Spleen (tissue), 11 donors: Measurements from ENCODE around the gene USH2A. TPM values are rescaled to one million over a fixed set of nuclear protein-coding genes. Genes with fewer than 3 reads are reported as not detected.
A peak's percentile ranks its signal among the peaks of the same experiment; 100 is the strongest.

ENCODE experiments used
- DNase-seq: peaks from one replicate; pipeline ENCODE4 v3.0.0-alpha.2; 2020
- H3K27ac ChIP-seq, 8 donors: fragments of 200-600 bp; sonication (generic) in 7 of 8; 1 replicate in 4 of 8; 2 replicates in 4 of 8; pipeline versions ENCODE4 v1.5.0 to v1.8.0; 2016 to 2021; ENCODE audit warnings: inconsistent platforms in 4 of 8, mild to moderate bottlenecking in 4 of 8, moderate library complexity in 1 of 8
- H3K27me3 ChIP-seq, 7 donors: fragments of 200-600 bp; sonication (generic) in 6 of 7; replicated peaks in 1 of 7; 1 replicate in 4 of 7; 2 replicates in 3 of 7; pipeline versions ENCODE4 v1.5.0 to v1.8.0; 2016 to 2021; ENCODE audit warnings: inconsistent platforms in 3 of 7, mild to moderate bottlenecking in 1 of 7
- H3K36me3 ChIP-seq, 6 donors: fragments of 200-600 bp; sonication (generic) in 5 of 6; 1 replicate in 4 of 6; 2 replicates in 2 of 6; pipeline versions ENCODE4 v1.5.0 to v1.8.0; 2016 to 2021; ENCODE audit warnings: inconsistent platforms in 2 of 6
- H3K4me1 ChIP-seq, 6 donors: fragments of 200-600 bp; sonication (generic) in 5 of 6; 1 replicate in 3 of 6; 2 replicates in 3 of 6; pipeline versions ENCODE4 v1.5.0 to v1.8.0; 2016 to 2021; ENCODE audit warnings: inconsistent platforms in 3 of 6
- H3K4me3 ChIP-seq, 8 donors: fragments of 200-600 bp; sonication (generic) in 7 of 8; 1 replicate in 4 of 8; 2 replicates in 4 of 8; pipeline versions ENCODE4 v1.5.0 to v1.8.0; 2016 to 2021; ENCODE audit warnings: inconsistent platforms in 4 of 8, mild to moderate bottlenecking in 4 of 8, moderate library complexity in 2 of 8
- H3K9me3 ChIP-seq, 8 donors: fragments of 200-600 bp; sonication (generic) in 7 of 8; 1 replicate in 4 of 8; 2 replicates in 4 of 8; pipeline versions ENCODE4 v1.5.0 to v1.8.0; 2016 to 2021; ENCODE audit warnings: inconsistent platforms in 4 of 8
- CTCF ChIP-seq, 11 experiments: fragments of 200-600 bp in 7 of 11; fragments of 450-650 bp in 4 of 11; sonication (generic) in 4 of 11; IDR thresholded peaks in 8 of 11; conservative IDR thresholded peaks in 3 of 11; 1 replicate in 7 of 11; 2 replicates in 4 of 11; pipeline versions ENCODE4 v1.4.0 to v1.8.0; 2016 to 2021; ENCODE audit warnings: antibody characterized with exemption in 11 of 11, inconsistent platforms in 4 of 11, mild to moderate bottlenecking in 1 of 11
- POLR2A ChIP-seq, 3 donors: fragments of 450-650 bp; IDR thresholded peaks; one replicate each; pipeline ENCODE4 v1.5.1; 2017; ENCODE audit warnings: antibody characterized with exemption in 3 of 3, mild to moderate bottlenecking in 1 of 3
- POLR2AphosphoS5 ChIP-seq, 3 donors: sonication (generic); formaldehyde crosslinking; IDR thresholded peaks; one replicate each; pipeline ENCODE4 v1.5.1; 2017; ENCODE audit warnings: antibody characterized with exemption in 3 of 3
- WGBS, 5 donors: extraction: QIAGEN DNeasy Blood & Tissue Kit in 3 of 5; methylation state at CpG; one replicate each; pipeline versions ENCODE4 v1.1.5 to v1.1.7; 2013 to 2018; 5-methylcytosine and 5-hydroxymethylcytosine counted together
- intact Hi-C: fragments of 100-400 bp; cut with DNase I; formaldehyde crosslinking; loops from one replicate; pipeline ENCODE4 v1.15.0; 2023; ENCODE audit warnings: low total_unique reads
- polyA plus RNA-seq, 3 donors: library from polyadenylated mRNA; stranded (reverse); fragments of 200-250 nt; gene quantifications; one replicate each; pipeline ENCODE4 v1.2.1, GENCODE V29; 2013
- total RNA-seq, 7 donors: library from RNA; depleted of rRNA in 3 of 7; stranded (reverse); fragments of >200 nt in 3 of 7; fragmentation: NEBNext Ultra II Directional in 4 of 7; extraction: Animal tissue kit (Norgen Biotek cat#: 25700) in 4 of 7; gene quantifications; one replicate each; pipeline versions ENCODE4 v1.1.0 to v1.2.1, GENCODE V29; 2016 to 2021
- donor health status: healthy with polysubstance abuse.
- donor health status: DM: no; HTN: no; CAD: no; lungs with moderate emphysema.
- donor health status: DM: no; HTN: no; CAD: no.
- donor health status: Bipolar disorder and iron deficiency.
- donor health status: healthy.
- donor health status: DM: no; HTN: no; CAD: no.
- donor health status: DM: yes; HTN: yes; CAD: no.

The USH2A gene
- total and polyA plus RNA-seq, 10 donors = under 0.01 TPM; not detected in 9

- Histone ChIP-seq H3K27me3 (no peaks in the 10 kb centered on the region), H3K4me1 (no peaks in the 10 kb centered on the region), H3K27ac (no peak overlapping the region), H3K4me3 (no peak overlapping the region), H3K9me3 (no peaks in the 10 kb centered on the region), H3K36me3 (no peaks in the 10 kb centered on the region)
- no peak for DNase-seq
- 81 to 95% (median 84%) methylated on average over 1 of the region's 1 CpG for WGBS, 5 donors
- TF ChIP-seq CTCF (IDR thresholded peaks at IDR 0.05 in 8 of 11, conservative IDR thresholded peaks at IDR 0.05 in 3 of 11) = no peak
- no peak for TF ChIP-seq POLR2A (IDR thresholded peaks at IDR 0.05)
- no peak for TF ChIP-seq POLR2AphosphoS5 (IDR thresholded peaks at IDR 0.05)
- intact Hi-C loops = no loop called here
Measured at GRCh38 chr1:216247937-216248336, 175.3 kb downstream of the USH2A start.

GRCh38 chr1:216246577-216247203 lies 176.6 kb downstream of the USH2A start:
- no peak overlapping the region for H3K4me3 ChIP-seq
- H3K27ac ChIP-seq = no peak overlapping the region
- no peaks in the 10 kb centered on the region for H3K36me3 ChIP-seq
- no peaks in the 10 kb centered on the region for H3K9me3 ChIP-seq
- 65 to 72% (median 66%) methylated on average over 4 of the region's 4 CpGs for WGBS, 5 donors
- no peak for TF ChIP-seq POLR2AphosphoS5 (IDR thresholded peaks at IDR 0.05)
- no peak for TF ChIP-seq CTCF (IDR thresholded peaks at IDR 0.05 in 8 of 11, conservative IDR thresholded peaks at IDR 0.05 in 3 of 11)
- no peak for TF ChIP-seq POLR2A (IDR thresholded peaks at IDR 0.05)
- DNase-seq = no peak
- no peaks in the 10 kb centered on the region for H3K4me1 ChIP-seq
- intact Hi-C loops = no loop called here
- no peaks in the 10 kb centered on the region for H3K27me3 ChIP-seq

GRCh38 chr1:216238844-216239243 lies 184.4 kb downstream of the USH2A start:
- no peaks in the 10 kb centered on the region for H3K36me3 ChIP-seq
- intact Hi-C loops = no loop called here
- no peak overlapping the region for H3K4me3 ChIP-seq
- WGBS, 5 donors = 62 to 74% (median 70%) methylated on average over 1 of the region's 1 CpG
- TF ChIP-seq POLR2AphosphoS5 (IDR thresholded peaks at IDR 0.05) = no peak
- H3K4me1 ChIP-seq = no peaks in the 10 kb centered on the region
- H3K27me3 ChIP-seq = no peaks in the 10 kb centered on the region
- peak overlapping the region in 1 of 8 donors; percentile 54 for H3K27ac ChIP-seq
- DNase-seq = no peak
- H3K9me3 ChIP-seq = no peaks in the 10 kb centered on the region

DNA sequence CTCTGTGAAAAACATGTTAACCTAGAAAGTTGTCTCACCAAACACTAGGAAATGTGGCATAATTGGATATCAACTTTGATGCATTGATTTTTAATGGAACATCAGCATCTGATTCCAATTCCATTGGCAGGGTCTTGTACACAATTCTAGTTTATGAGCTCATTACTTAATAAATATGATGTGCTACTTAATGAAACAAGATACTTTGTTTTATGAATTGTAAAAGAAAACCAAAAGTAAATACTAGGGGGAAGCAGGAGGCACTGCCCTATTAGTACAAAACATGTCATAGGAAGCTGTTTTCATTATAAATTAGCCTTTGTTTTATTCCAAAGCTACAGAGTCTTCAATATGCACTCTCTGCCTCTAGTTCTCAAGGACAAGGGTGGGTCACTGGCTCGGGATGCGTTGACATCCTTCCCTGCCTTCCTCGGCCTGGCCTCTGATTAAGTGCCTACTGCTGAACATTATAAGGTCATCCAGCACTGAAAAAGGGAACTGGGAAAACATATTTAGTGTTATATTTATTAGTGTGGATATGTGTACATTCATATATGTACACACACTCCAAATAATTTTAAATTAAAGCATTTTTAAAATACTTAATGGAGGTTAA lies 185.2 kb downstream of the USH2A start:
- Histone ChIP-seq H3K27me3 (no peaks in the 10 kb centered on the region), H3K4me3 (no peak overlapping the region), H3K27ac (peak overlapping the region in 5 of 8 donors; percentile 34 to 63 (median 42)), H3K36me3 (no peaks in the 10 kb centered on the region), H3K4me1 (no peaks in the 10 kb centered on the region), H3K9me3 (no peaks in the 10 kb centered on the region)
- 44 to 63% (median 58%) methylated on average over 3 of the region's 3 CpGs for whole genome bisulfite sequencing, 5 donors
- DNase-seq = no peak
- intact Hi-C loops = no loop called here
- TF ChIP-seq POLR2A (IDR thresholded peaks at IDR 0.05) = no peak
- no peak for TF ChIP-seq CTCF (IDR thresholded peaks at IDR 0.05 in 8 of 11, conservative IDR thresholded peaks at IDR 0.05 in 3 of 11)
- TF ChIP-seq POLR2AphosphoS5 (IDR thresholded peaks at IDR 0.05) = no peak
